Neural cell (in vitro differentiated cells): ENCODE results near the gene ZNF516. TPM values are rescaled to one million over a fixed set of nuclear protein-coding genes. Genes with fewer than 3 reads are reported as not detected.

Experiments
- H2AFZ ChIP-seq: fragments of 200-600, 300-800 bp; sonication (generic), shearing (Covaris generic); 2 replicates; pipeline ENCODE4 v1.6.0; 2014; ENCODE audit warnings: low read depth, mild to moderate bottlenecking, antibody characterized with exemption, low read length, moderate library complexity
- H3F3A ChIP-seq: fragments of 200-600 bp; shearing (Covaris generic); 2 replicates; pipeline ENCODE4 v1.6.1; 2016; ENCODE audit warnings: mild to moderate bottlenecking, moderate library complexity, mixed read lengths, antibody characterized with exemption, low read length; ENCODE audit not compliant: insufficient read depth, poor library complexity, severe bottlenecking
- H3K27ac ChIP-seq: fragments of 200-600, 300-800 bp; sonication (generic), shearing (Covaris generic); 2 replicates; pipeline ENCODE4 v1.5.1; 2014; ENCODE audit warnings: mild to moderate bottlenecking, low read length, moderate library complexity
- H3K27me3 ChIP-seq: fragments of 300-800, 200-600 bp; sonication (generic), shearing (Covaris generic); 2 replicates; pipeline ENCODE4 v1.6.0; 2014; ENCODE audit warnings: mild to moderate bottlenecking, low read depth, low read length, moderate library complexity; ENCODE audit not compliant: insufficient read depth
- H3K36me3 ChIP-seq: fragments of 300-800, 200-600 bp; sonication (generic), shearing (Covaris generic); 2 replicates; pipeline ENCODE4 v1.5.1; 2014; ENCODE audit warnings: mild to moderate bottlenecking, antibody characterized with exemption, low read length, moderate library complexity; ENCODE audit not compliant: insufficient read depth
- H3K4me2 ChIP-seq: fragments of 300-800, 200-600 bp; sonication (generic), shearing (Covaris generic); 2 replicates; pipeline ENCODE4 v1.6.0; 2014; ENCODE audit warnings: mild to moderate bottlenecking, low read length
- H3K4me3 ChIP-seq: fragments of 300-800, 200-600 bp; sonication (generic), shearing (Covaris generic); 2 replicates; pipeline ENCODE4 v1.5.1; 2014; ENCODE audit warnings: mild to moderate bottlenecking, low read length, moderate library complexity
- H3K79me2 ChIP-seq: fragments of 200-600 bp; shearing (Covaris generic); replicated peaks from 2 replicates; pipeline ENCODE4 v1.6.0; 2014; ENCODE audit warnings: mild to moderate bottlenecking, low read length, moderate library complexity; ENCODE audit not compliant: insufficient read depth
- H3K9ac ChIP-seq: fragments of 300-800, 200-600 bp; sonication (generic), shearing (Covaris generic); 2 replicates; pipeline ENCODE4 v1.6.1; 2016; ENCODE audit warnings: mild to moderate bottlenecking, low read length, mixed read lengths
- H3K9me2 ChIP-seq: fragments of 200-600 bp; shearing (Covaris generic); 2 replicates; pipeline ENCODE4 v1.6.1; 2016; ENCODE audit warnings: mild to moderate bottlenecking, low read length, mixed read lengths; ENCODE audit not compliant: insufficient read depth
- H3K9me3 ChIP-seq: fragments of 200-600, 300-800 bp; sonication (generic), shearing (Covaris generic); 2 replicates; pipeline ENCODE4 v1.6.1; 2016; ENCODE audit warnings: mild to moderate bottlenecking, mixed run types, low read length, moderate library complexity, mixed read lengths
- H4K20me1 ChIP-seq: fragments of 200-600 bp; shearing (Covaris generic); 2 replicates; pipeline ENCODE4 v1.6.1; 2016; ENCODE audit warnings: mild to moderate bottlenecking, mixed run types; ENCODE audit not compliant: insufficient read depth
- EZH2 ChIP-seq: fragments of 200-600, 300-800 bp; shearing (Covaris generic), sonication (generic); IDR thresholded peaks from 2 replicates; pipeline ENCODE4 v1.6.1; 2014; ENCODE audit warnings: antibody characterized with exemption, low read length, borderline replicate concordance, mild to moderate bottlenecking; ENCODE audit not compliant: insufficient read depth, poor library complexity, severe bottlenecking
- MXI1 ChIP-seq: fragments of 450-650 bp; conservative IDR thresholded peaks from 2 replicates; pipeline ENCODE4 v1.6.1; 2014; ENCODE audit warnings: antibody characterized with exemption, mild to moderate bottlenecking; ENCODE audit not compliant: poor library complexity, severe bottlenecking
- POLR2AphosphoS5 ChIP-seq: IDR thresholded peaks from 2 replicates; pipeline ENCODE4 v1.6.1; 2012
- SMC3 ChIP-seq: fragments of 450-650 bp; conservative IDR thresholded peaks from 2 replicates; pipeline ENCODE4 v1.6.1; 2014; ENCODE audit warnings: antibody characterized with exemption, mild to moderate bottlenecking, moderate library complexity; ENCODE audit not compliant: poor library complexity
- TAF1 ChIP-seq: IDR thresholded peaks from 2 replicates; pipeline ENCODE4 v1.6.1; 2012; ENCODE audit warnings: low read depth
- polyA plus RNA-seq: library from polyadenylated mRNA; depleted of rRNA; stranded (reverse); fragments of >200 nt; gene quantifications from 2 replicates; pipeline ENCODE4 v1.2.3, GENCODE V29; 2014
- TF ChIP-seq, protein P1 (sequence below): IDR thresholded peaks from 2 replicates; pipeline ENCODE4 v1.6.1; 2012; ENCODE audit warnings: borderline replicate concordance
- TF ChIP-seq, protein P2 (sequence below): fragments of 450-650 bp; IDR thresholded peaks from 2 replicates; pipeline ENCODE4 v1.5.1; 2014; ENCODE audit warnings: antibody characterized with exemption, mild to moderate bottlenecking, moderate library complexity; ENCODE audit not compliant: poor library complexity, severe bottlenecking

ZNF516 gene
- polyA plus RNA-seq, 1 donor from 2014 or later = 11.5 TPM

DNA sequence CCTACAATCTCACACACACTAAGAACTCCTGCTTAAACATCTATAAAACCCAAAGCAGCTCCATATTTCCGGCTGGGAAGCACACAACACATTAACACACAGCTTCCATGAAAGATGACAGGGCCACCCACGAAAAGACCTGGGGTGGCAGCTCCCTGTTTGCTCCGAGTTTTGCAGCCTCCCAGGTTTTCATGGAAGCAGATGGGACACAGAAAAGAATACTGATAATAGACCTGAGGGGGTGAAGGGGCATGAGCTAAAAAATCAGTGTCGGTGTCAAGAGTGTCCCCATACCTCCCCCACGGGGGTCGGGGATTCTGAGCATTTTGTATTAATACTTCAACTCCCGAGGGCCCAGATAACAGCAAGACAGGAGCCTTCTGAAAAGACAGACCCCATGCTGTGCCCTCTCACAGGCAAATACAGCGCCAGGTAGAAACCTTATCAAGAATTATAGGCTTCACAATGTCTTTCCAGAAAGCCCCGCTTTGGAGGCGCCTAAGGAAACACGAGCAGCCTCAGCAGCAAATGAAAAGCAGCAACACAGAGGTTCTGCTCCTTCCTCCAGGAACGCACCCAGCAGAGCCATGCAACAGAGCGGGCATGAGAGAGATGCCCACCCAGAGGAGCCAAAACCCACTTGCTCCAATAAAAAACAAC lies 50.5 kb downstream of the ZNF516 start:
- no peak overlapping the region for H2AFZ ChIP-seq
- H3K27me3 ChIP-seq = no peaks in the 10 kb centered on the region
- no peaks in the 10 kb centered on the region for H4K20me1 ChIP-seq
- H3K36me3 ChIP-seq = no peaks in the 10 kb centered on the region
- H3K9me2 ChIP-seq = no peaks in the 10 kb centered on the region
- no peaks in the 10 kb centered on the region for H3F3A ChIP-seq
- no peak for TF ChIP-seq MXI1
- TF ChIP-seq, protein P1, sequence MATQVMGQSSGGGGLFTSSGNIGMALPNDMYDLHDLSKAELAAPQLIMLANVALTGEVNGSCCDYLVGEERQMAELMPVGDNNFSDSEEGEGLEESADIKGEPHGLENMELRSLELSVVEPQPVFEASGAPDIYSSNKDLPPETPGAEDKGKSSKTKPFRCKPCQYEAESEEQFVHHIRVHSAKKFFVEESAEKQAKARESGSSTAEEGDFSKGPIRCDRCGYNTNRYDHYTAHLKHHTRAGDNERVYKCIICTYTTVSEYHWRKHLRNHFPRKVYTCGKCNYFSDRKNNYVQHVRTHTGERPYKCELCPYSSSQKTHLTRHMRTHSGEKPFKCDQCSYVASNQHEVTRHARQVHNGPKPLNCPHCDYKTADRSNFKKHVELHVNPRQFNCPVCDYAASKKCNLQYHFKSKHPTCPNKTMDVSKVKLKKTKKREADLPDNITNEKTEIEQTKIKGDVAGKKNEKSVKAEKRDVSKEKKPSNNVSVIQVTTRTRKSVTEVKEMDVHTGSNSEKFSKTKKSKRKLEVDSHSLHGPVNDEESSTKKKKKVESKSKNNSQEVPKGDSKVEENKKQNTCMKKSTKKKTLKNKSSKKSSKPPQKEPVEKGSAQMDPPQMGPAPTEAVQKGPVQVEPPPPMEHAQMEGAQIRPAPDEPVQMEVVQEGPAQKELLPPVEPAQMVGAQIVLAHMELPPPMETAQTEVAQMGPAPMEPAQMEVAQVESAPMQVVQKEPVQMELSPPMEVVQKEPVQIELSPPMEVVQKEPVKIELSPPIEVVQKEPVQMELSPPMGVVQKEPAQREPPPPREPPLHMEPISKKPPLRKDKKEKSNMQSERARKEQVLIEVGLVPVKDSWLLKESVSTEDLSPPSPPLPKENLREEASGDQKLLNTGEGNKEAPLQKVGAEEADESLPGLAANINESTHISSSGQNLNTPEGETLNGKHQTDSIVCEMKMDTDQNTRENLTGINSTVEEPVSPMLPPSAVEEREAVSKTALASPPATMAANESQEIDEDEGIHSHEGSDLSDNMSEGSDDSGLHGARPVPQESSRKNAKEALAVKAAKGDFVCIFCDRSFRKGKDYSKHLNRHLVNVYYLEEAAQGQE = no peak
- no peak for TF ChIP-seq POLR2AphosphoS5
- no peak for TF ChIP-seq EZH2
- TF ChIP-seq, protein P2, sequence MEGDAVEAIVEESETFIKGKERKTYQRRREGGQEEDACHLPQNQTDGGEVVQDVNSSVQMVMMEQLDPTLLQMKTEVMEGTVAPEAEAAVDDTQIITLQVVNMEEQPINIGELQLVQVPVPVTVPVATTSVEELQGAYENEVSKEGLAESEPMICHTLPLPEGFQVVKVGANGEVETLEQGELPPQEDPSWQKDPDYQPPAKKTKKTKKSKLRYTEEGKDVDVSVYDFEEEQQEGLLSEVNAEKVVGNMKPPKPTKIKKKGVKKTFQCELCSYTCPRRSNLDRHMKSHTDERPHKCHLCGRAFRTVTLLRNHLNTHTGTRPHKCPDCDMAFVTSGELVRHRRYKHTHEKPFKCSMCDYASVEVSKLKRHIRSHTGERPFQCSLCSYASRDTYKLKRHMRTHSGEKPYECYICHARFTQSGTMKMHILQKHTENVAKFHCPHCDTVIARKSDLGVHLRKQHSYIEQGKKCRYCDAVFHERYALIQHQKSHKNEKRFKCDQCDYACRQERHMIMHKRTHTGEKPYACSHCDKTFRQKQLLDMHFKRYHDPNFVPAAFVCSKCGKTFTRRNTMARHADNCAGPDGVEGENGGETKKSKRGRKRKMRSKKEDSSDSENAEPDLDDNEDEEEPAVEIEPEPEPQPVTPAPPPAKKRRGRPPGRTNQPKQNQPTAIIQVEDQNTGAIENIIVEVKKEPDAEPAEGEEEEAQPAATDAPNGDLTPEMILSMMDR = no peak
- TF ChIP-seq SMC3 = no peak
- no peak for TF ChIP-seq TAF1
- H3K9me3 ChIP-seq = no peaks in the 10 kb centered on the region
- no peak overlapping the region for H3K4me3 ChIP-seq
- no peak overlapping the region for H3K27ac ChIP-seq
- H3K79me2 ChIP-seq = peaks cover 73% of the 10 kb centered on the region
- no peak overlapping the region for H3K9ac ChIP-seq
- H3K4me2 ChIP-seq = no peak overlapping the region

DNA sequence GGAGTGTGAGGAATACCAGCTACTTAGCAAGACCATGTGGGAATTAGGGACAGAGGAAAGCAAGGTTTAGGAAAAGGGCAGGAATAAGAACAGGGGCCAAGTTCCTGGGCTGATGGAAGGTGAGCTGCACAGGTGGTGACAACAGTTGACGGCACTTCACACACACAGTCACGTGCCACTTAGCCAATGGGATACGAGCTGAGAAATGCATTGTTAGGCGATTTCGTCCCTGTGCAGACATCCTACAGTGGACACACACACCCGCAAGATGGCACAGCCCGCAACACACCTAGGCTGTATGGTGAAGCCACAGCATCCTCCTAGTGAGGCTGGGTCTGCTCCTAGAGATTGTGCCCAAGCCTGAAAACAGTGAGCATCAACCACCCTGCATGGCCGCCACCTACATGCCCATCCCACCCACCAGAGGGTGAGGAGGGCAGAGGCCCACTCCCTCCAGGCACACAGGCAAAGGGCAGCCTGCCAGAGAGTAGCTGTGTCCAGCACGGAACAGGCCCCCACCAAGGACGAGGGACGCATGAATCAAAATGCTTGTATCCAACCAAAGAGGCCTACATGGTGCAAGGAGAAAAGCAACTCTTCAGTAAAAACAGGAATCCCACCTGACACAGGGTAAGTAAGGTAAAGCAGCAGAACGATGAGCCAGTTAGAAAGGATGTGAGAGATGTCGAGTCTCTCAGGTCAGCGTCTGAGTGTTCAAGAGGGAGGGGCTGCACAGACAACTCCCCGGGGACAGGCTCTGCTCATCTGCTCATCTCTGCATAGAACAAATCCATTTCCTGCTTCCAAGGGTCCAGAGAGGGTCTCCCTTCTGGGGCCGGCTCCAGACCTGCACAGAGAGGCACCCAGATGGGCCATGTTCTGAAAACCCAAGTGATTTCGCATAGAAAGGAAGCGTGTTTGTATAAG lies 51.3 kb downstream of the ZNF516 start:
- Histone ChIP-seq H3F3A (no peaks in the 10 kb centered on the region), H3K27me3 (no peaks in the 10 kb centered on the region), H2AFZ (no peak overlapping the region), H3K4me2 (no peak overlapping the region), H3K9me2 (no peaks in the 10 kb centered on the region), H3K27ac (no peak overlapping the region), H4K20me1 (no peaks in the 10 kb centered on the region), H3K4me3 (no peak overlapping the region), H3K36me3 (no peaks in the 10 kb centered on the region), H3K9ac (no peak overlapping the region), H3K79me2 (peaks cover 73% of the 10 kb centered on the region), H3K9me3 (no peaks in the 10 kb centered on the region)
- no peak for TF ChIP-seq POLR2AphosphoS5
- TF ChIP-seq, protein P2 = no peak
- TF ChIP-seq EZH2 = no peak
- no peak for TF ChIP-seq SMC3
